Cardiac muscle cell (in vitro differentiated cells and primary cell): ENCODE data around the gene EGFL7. TPM values are rescaled to one million over a fixed set of nuclear protein-coding genes. Genes with fewer than 3 reads are reported as not detected.
A peak's percentile ranks its signal among the peaks of the same experiment; 100 is the strongest.

Experiments used
- DNase-seq, 2 donors: peaks; one replicate each; pipeline versions ENCODE4 v3.0.0 to v3.0.0-alpha.2; 2010 to 2017; ENCODE audit warnings: low read depth in 1 of 2, low spot score in 1 of 2
- H3K27ac ChIP-seq: fragments of 200-600 bp; sonication (generic); 2 replicates; pipeline ENCODE4 v1.5.1; 2016
- H3K27me3 ChIP-seq: fragments of 200-600 bp; sonication (generic); 2 replicates; pipeline ENCODE4 v1.6.0; 2016; ENCODE audit warnings: control low read depth
- H3K36me3 ChIP-seq: fragments of 200-600 bp; sonication (generic); 2 replicates; pipeline ENCODE4 v1.5.1; 2016; ENCODE audit warnings: control low read depth
- H3K4me1 ChIP-seq: fragments of 200-600 bp; sonication (generic); 2 replicates; pipeline ENCODE4 v1.8.1; 2017; ENCODE audit warnings: low read depth, mild to moderate bottlenecking, mixed run types
- H3K4me3 ChIP-seq: fragments of 200-600 bp; sonication (generic); 2 replicates; pipeline ENCODE4 v1.5.1; 2016; ENCODE audit warnings: mild to moderate bottlenecking
- H3K9me3 ChIP-seq: fragments of 200-600 bp; sonication (generic); 2 replicates; pipeline ENCODE4 v1.5.1; 2017; ENCODE audit warnings: low read depth, mild to moderate bottlenecking, control low read depth
- polyA plus RNA-seq: library from polyadenylated mRNA; unstranded; fragments of >200 nt; fragmentation: Nextera tagmentation; extraction: Ambion mirVana; gene quantifications from 2 replicates; pipeline ENCODE4 v1.2.1, GENCODE V29; 2016
- total RNA-seq: library from RNA; depleted of rRNA; stranded (reverse); fragments of >200 nt; gene quantifications from 2 replicates; pipeline ENCODE4 v1.2.3, GENCODE V29; 2016
- TF ChIP-seq, protein P1 (sequence below): IDR thresholded peaks from 2 replicates; pipeline ENCODE4 v1.5.1; 2012; ENCODE audit warnings: low read depth, mild to moderate bottlenecking, low read length

EGFL7 gene
- total and polyA plus RNA-seq, 2 experiments from 2014 or later: 50.9 to 82.9 TPM

DNA sequence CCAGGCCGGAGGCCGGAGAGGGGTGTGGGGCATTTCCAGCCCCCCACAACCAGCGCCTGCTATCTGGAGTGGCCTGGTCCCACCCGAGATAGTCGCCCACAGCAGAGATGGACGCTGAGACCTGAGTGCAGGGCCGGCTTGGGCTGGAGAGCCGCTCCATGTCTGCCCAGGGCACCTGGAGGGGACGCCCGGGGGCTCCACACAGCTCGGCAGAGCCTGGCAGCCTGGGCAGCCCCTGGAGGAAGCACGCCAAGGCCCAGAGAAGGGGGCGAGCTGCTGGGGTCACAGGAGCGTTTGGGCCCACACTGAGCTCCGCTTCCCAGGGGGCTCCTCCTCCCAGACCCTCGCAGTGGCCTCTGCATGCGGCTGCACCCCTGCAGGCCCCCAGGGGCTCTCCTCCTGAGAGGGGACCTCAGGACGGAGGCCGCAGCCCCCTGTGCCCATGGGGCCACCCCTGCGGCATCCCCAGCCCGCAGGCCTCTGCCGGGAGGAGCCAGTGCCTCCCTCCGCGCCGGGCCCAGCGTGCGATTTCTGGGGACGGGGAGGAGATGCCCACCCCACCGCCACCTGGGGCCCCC is 42.2 kb upstream of the EGFL7 start:
- Histone ChIP-seq H3K36me3 (no peaks in the 10 kb centered on the region), H3K4me1 (peaks cover 19% of the 10 kb centered on the region), H3K4me3 (no peak overlapping the region), H3K9me3 (no peaks in the 10 kb centered on the region), H3K27ac (no peak overlapping the region), H3K27me3 (no peaks in the 10 kb centered on the region)
- TF ChIP-seq, protein P1, sequence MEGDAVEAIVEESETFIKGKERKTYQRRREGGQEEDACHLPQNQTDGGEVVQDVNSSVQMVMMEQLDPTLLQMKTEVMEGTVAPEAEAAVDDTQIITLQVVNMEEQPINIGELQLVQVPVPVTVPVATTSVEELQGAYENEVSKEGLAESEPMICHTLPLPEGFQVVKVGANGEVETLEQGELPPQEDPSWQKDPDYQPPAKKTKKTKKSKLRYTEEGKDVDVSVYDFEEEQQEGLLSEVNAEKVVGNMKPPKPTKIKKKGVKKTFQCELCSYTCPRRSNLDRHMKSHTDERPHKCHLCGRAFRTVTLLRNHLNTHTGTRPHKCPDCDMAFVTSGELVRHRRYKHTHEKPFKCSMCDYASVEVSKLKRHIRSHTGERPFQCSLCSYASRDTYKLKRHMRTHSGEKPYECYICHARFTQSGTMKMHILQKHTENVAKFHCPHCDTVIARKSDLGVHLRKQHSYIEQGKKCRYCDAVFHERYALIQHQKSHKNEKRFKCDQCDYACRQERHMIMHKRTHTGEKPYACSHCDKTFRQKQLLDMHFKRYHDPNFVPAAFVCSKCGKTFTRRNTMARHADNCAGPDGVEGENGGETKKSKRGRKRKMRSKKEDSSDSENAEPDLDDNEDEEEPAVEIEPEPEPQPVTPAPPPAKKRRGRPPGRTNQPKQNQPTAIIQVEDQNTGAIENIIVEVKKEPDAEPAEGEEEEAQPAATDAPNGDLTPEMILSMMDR: no peak
- DNase-seq: no peak

DNA sequence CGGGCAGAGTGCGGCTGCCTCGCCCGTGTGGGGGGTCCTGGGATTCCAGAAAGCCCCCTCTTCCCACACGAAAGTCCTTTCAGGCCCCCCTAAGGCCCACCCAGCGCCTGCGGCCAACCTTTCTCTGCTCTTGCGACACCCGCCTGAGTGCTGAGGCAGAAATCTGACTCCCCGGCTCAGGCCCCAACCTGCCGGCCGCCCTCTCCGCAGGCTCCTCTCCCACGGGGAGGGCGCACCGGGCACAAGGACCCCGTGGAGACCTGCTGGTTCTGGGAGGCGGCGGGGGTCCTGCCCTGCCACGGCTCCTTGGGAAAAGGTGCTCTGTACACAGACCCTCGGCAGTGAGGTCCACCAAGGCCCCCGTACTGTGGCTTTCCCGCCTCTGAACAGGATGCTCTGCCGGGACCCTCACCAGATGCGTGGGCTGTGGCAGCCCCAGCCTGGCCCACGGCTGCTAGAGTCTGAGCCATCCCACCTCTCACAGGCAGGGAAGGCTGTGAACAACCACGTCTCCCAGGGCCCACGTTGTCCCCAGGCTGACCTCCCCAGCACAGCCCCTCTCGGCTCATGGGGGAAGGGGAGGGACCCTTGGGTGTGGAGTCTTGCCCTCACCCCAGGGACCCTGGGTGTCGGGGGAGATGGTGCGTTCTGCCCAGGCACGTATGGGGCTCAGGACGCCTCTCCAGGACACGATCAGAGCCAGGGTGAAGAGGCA is 41.5 kb upstream of the EGFL7 start:
- Histone ChIP-seq H3K4me1 (peaks cover 26% of the 10 kb centered on the region), H3K27ac (no peak overlapping the region), H3K36me3 (no peaks in the 10 kb centered on the region), H3K4me3 (no peak overlapping the region), H3K9me3 (no peaks in the 10 kb centered on the region), H3K27me3 (no peaks in the 10 kb centered on the region)
- TF ChIP-seq, protein P1: no peak
- peak in 1 of 2 donors; percentile 26 for DNase-seq

DNA sequence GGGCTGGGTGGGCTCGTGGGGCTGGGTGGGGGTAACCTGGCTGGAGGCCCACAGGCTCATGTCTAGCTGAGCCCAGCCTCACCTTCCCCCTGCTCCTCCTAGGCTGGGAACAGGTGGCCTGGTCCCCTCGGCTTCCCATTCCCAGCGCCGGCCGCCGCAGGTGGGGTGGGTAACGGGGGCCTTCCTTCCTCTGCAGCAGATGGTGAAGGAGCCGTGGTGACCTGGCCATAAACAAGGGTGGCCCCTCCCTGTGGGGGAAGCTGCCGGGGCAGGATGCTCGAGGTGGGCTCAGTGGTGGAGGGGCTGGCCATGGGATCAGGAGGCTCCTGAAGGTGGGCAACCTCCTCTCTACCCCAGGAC is 41.0 kb upstream of the EGFL7 start:
- H3K36me3 ChIP-seq: no peaks in the 10 kb centered on the region
- H3K9me3 ChIP-seq: no peaks in the 10 kb centered on the region
- DNase-seq: no peak
- no peaks in the 10 kb centered on the region for H3K27me3 ChIP-seq
- TF ChIP-seq, protein P1: no peak
- no peak overlapping the region for H3K4me3 ChIP-seq
- H3K4me1 ChIP-seq: peaks cover 31% of the 10 kb centered on the region
- H3K27ac ChIP-seq: no peak overlapping the region

DNA sequence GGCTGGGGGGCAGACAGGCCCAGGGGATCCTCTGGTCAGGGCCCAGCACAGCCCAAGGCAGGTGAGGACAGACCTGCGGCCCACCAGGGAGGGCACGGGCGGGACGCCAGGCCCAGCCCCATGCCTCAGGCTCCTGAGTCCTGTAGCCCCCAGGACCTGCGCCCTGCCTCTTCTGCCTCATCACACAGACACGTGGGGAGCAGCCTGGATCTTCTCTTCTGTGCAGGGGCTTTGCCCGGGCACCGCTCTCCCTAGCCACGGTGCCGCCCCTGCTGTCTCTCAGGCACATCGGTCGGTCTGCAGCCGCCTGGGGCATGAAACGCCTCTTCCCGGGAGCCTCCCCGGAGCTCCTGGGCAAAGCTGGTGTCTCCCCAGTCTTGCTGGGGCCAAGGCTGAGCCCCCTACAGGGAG is 40.2 kb upstream of the EGFL7 start:
- no peaks in the 10 kb centered on the region for H3K9me3 ChIP-seq
- peaks cover 39% of the 10 kb centered on the region for H3K4me1 ChIP-seq
- no peak overlapping the region for H3K27ac ChIP-seq
- no peaks in the 10 kb centered on the region for H3K27me3 ChIP-seq
- H3K4me3 ChIP-seq: no peak overlapping the region
- no peak for DNase-seq
- TF ChIP-seq, protein P1: no peak
- H3K36me3 ChIP-seq: no peaks in the 10 kb centered on the region

DNA sequence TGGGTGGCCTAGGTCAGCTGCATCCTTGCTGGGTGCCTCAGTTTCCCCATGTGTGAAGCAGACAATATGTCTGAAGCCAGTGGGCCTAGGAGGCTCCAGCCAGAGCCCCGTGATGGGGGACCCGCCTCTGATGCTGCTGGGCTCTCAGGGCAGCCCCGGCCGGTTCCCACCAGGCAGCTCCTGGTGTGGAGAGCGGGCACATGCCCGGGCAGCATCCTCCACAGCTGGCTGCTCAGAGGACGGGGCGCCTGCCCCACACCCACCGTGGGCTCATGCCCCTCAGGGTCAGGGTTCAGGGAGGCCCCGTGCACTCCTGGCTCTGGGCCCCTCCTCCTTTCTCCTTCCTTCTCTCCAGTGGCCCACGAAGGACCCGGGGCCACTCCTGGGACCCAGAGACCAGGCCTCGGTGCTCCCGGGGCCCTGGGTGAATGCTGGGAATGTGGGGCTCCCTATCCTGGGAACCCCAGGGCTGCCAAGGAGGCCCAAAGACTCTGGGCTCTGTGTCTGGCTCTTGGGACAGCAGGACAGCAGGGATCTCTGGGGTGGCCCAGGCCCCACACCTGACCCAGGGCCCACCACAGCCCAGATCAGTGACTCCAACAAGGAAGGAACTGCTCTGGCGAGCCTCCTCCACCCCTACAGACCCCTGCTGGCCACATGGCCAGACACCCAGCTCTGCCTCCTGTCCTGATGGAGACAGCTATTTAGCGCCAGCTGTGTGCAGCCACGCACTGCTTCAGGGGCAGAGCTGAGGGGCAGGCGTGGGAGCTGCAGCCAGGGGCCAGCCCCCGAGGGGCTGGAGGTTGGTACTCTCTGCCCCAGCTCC is 39.5 kb upstream of the EGFL7 start:
- H3K36me3 ChIP-seq: no peaks in the 10 kb centered on the region
- no peak overlapping the region for H3K4me3 ChIP-seq
- TF ChIP-seq, protein P1: no peak
- no peak overlapping the region for H3K27ac ChIP-seq
- no peaks in the 10 kb centered on the region for H3K27me3 ChIP-seq
- DNase-seq: no peak
- no peaks in the 10 kb centered on the region for H3K9me3 ChIP-seq
- peaks cover 40% of the 10 kb centered on the region for H3K4me1 ChIP-seq
